Astrocyte (in vitro differentiated cells and primary cell): ENCODE data around the gene GYS1. TPM values are rescaled to one million over a fixed set of nuclear protein-coding genes. Genes with fewer than 3 reads are reported as not detected.

Experiments
- DNase-seq: peaks from one replicate; pipeline ENCODE4 v3.0.0-alpha.2; 2010; ENCODE audit warnings: low read depth
- FAIRE-seq: peaks from 2 replicates; lab custom pipeline; 2011; peaks lifted over from hg19 to GRCh38; lab: Jason Lieb, UNC
- H2AFZ ChIP-seq: 2 replicates; pipeline ENCODE4 v1.6.0; 2012; ENCODE audit warnings: low read depth, low read length, inconsistent platforms
- H3K27ac ChIP-seq: 2 replicates; pipeline ENCODE4 v1.5.1; 2011; ENCODE audit warnings: low read depth, low read length, inconsistent platforms
- H3K27me3 ChIP-seq: 2 replicates; pipeline ENCODE4 v1.6.0; 2011; ENCODE audit warnings: low read length, inconsistent platforms; ENCODE audit not compliant: insufficient read depth
- H3K36me3 ChIP-seq: 2 replicates; pipeline ENCODE4 v1.5.1; 2011; ENCODE audit warnings: low read length, inconsistent platforms; ENCODE audit not compliant: insufficient read depth
- H3K4me1 ChIP-seq: 2 replicates; pipeline ENCODE4 v1.5.1; 2011; ENCODE audit warnings: low read length, inconsistent platforms; ENCODE audit not compliant: insufficient read depth
- H3K4me2 ChIP-seq: 2 replicates; pipeline ENCODE4 v1.6.0; 2012; ENCODE audit warnings: low read length, inconsistent platforms
- H3K4me3 ChIP-seq: 2 replicates; pipeline ENCODE4 v1.5.1; 2011; ENCODE audit warnings: low read depth, mild to moderate bottlenecking, low read length, inconsistent platforms; ENCODE audit not compliant: insufficient read depth
- H3K79me2 ChIP-seq: 2 replicates; pipeline ENCODE4 v1.6.0; 2012; ENCODE audit warnings: mild to moderate bottlenecking, low read length, inconsistent platforms; ENCODE audit not compliant: insufficient read depth
- H3K9ac ChIP-seq: 2 replicates; pipeline ENCODE4 v1.6.0; 2012; ENCODE audit warnings: mild to moderate bottlenecking, low read length, inconsistent platforms
- H3K9me3 ChIP-seq: 2 replicates; pipeline ENCODE4 v1.5.1; 2012; ENCODE audit warnings: low read depth, mild to moderate bottlenecking, low read length, inconsistent platforms; ENCODE audit not compliant: insufficient read depth
- H4K20me1 ChIP-seq: 2 replicates; pipeline ENCODE4 v1.6.0; 2012; ENCODE audit warnings: low read length, inconsistent platforms; ENCODE audit not compliant: insufficient read depth
- H3K27ac Mint-ChIP-seq: one replicate; pipeline ENCODE4 v1.8.0; 2021; ENCODE audit warnings: mild to moderate bottlenecking, mixed read lengths; ENCODE audit not compliant: unreplicated experiment
- H3K27me3 Mint-ChIP-seq: one replicate; pipeline ENCODE4 v1.8.0; 2021; ENCODE audit warnings: low read depth, mixed read lengths; ENCODE audit not compliant: unreplicated experiment
- H3K36me3 Mint-ChIP-seq: one replicate; pipeline ENCODE4 v1.8.0; 2021; ENCODE audit warnings: low read depth, mixed read lengths; ENCODE audit not compliant: unreplicated experiment
- H3K4me1 Mint-ChIP-seq: one replicate; pipeline ENCODE4 v1.8.0; 2021; ENCODE audit warnings: low read depth, mixed read lengths; ENCODE audit not compliant: unreplicated experiment
- H3K4me3 Mint-ChIP-seq: one replicate; pipeline ENCODE4 v1.8.0; 2021; ENCODE audit warnings: mild to moderate bottlenecking, moderate library complexity, mixed read lengths; ENCODE audit not compliant: unreplicated experiment
- H3K9me3 Mint-ChIP-seq: one replicate; pipeline ENCODE4 v1.8.0; 2021; ENCODE audit warnings: mild to moderate bottlenecking, mixed read lengths; ENCODE audit not compliant: unreplicated experiment
- EZH2 ChIP-seq: IDR thresholded peaks from 2 replicates; pipeline ENCODE4 v1.6.1; 2012; ENCODE audit warnings: mild to moderate bottlenecking, low read length, inconsistent platforms; ENCODE audit not compliant: insufficient read depth
- total RNA-seq: library from RNA; stranded (reverse); gene quantifications from 2 replicates; pipeline ENCODE4 v1.2.1, GENCODE V29; 2021
- TF ChIP-seq, protein P1 (sequence below): IDR thresholded peaks from 2 replicates; pipeline ENCODE4 v1.5.1; 2011; ENCODE audit warnings: low read depth, mild to moderate bottlenecking, inconsistent platforms, low read length, moderate library complexity; ENCODE audit not compliant: insufficient read depth

Gene GYS1
- total RNA-seq, 1 donor from 2014 or later = 86.0 TPM

DNA sequence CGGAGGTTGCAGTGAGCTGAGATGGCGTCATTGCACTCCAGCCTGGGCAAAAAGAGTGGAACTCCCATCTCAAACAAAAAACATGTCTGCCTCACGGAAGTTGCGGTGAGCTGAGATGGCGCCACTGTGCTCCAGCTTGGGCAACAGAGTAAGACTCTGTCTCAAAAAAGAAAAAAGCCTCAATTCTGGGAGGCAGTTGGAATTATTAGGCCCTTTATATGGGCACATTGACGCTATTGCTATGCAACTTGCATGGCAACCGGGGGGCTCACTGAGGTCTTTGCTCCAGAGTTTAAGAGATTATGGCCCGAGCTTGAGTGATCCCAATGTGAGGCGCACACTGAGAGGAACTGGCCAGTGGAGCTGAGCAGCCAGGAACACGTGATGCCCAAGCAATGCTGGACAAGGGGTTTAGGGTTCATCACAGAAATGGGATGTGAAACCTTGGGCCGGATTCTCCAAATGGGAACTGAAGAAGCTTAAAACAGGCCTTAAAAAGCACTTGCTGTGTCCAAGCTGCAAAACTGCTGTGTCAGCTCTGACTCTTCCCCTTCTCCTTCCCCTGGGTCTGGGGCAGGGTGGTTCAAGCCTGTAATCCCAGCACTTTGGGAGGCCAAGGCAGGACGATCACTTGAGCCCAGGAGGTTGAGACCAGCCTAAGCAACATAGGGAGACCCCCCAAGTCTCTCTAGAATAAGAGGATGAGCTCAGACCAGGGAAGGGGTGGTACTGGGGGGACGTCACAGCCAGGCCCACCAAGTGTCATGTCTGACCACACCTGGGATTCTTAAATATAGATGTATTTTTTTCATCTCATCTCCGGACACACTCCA lies 25.5 kb downstream of the GYS1 start:
- H3K36me3 Mint-ChIP-seq = peaks cover 29% of the 10 kb centered on the region
- Histone ChIP-seq H3K4me2 (peak overlapping the region; percentile 90), H3K4me3 (no peak overlapping the region), H4K20me1 (peaks cover 52% of the 10 kb centered on the region), H3K27me3 (no peaks in the 10 kb centered on the region), H3K9ac (peak overlapping the region; percentile 93), H3K36me3 (peaks cover 11% of the 10 kb centered on the region), H2AFZ (no peak overlapping the region), H3K79me2 (peaks cover 20% of the 10 kb centered on the region), H3K27ac (no peak overlapping the region), H3K9me3 (no peaks in the 10 kb centered on the region), H3K4me1 (peaks cover 31% of the 10 kb centered on the region)
- H3K27ac Mint-ChIP-seq = peak overlapping the region; percentile 85
- H3K27me3 Mint-ChIP-seq = no peaks in the 10 kb centered on the region
- no peak for FAIRE-seq
- no peaks in the 10 kb centered on the region for H3K9me3 Mint-ChIP-seq
- peak; percentile 42 for DNase-seq
- peaks cover 29% of the 10 kb centered on the region for H3K4me1 Mint-ChIP-seq
- no peak for TF ChIP-seq EZH2
- TF ChIP-seq, protein P1, sequence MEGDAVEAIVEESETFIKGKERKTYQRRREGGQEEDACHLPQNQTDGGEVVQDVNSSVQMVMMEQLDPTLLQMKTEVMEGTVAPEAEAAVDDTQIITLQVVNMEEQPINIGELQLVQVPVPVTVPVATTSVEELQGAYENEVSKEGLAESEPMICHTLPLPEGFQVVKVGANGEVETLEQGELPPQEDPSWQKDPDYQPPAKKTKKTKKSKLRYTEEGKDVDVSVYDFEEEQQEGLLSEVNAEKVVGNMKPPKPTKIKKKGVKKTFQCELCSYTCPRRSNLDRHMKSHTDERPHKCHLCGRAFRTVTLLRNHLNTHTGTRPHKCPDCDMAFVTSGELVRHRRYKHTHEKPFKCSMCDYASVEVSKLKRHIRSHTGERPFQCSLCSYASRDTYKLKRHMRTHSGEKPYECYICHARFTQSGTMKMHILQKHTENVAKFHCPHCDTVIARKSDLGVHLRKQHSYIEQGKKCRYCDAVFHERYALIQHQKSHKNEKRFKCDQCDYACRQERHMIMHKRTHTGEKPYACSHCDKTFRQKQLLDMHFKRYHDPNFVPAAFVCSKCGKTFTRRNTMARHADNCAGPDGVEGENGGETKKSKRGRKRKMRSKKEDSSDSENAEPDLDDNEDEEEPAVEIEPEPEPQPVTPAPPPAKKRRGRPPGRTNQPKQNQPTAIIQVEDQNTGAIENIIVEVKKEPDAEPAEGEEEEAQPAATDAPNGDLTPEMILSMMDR = no peak
- peak overlapping the region; percentile 99 for H3K4me3 Mint-ChIP-seq

DNA sequence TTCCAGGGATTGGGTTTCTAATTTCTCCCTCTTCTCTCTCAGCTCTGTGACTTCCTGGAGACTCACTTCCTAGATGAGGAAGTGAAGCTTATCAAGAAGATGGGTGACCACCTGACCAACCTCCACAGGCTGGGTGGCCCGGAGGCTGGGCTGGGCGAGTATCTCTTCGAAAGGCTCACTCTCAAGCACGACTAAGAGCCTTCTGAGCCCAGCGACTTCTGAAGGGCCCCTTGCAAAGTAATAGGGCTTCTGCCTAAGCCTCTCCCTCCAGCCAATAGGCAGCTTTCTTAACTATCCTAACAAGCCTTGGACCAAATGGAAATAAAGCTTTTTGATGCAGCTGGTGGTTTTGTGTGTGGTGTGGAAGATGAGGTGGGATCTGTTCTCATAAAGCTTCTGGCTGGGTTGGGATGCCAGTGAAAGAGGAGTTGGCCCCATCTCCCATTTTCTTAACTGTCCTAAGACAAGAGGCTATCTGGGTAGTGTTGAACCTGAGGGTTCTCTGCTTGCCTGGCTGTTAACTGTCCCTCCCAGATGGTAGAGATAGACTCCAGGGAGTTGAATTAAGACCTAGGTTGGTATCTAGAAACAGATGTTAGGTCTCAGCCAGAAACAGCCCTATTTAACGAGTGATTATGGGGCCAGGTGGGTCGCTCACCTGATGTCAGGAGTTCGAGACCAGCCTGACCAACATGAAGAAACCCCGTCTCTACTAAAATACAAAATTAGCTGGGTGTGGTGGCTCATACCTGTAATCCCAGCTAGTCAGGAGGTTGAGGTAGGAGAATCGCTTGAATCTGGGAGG lies 26.4 kb downstream of the GYS1 start:
- Histone ChIP-seq H3K4me2 (peak overlapping the region; percentile 90), H3K4me1 (peaks cover 39% of the 10 kb centered on the region), H3K79me2 (peaks cover 20% of the 10 kb centered on the region), H3K9ac (peak overlapping the region; percentile 93), H3K4me3 (peak overlapping the region; percentile 82), H4K20me1 (peaks cover 52% of the 10 kb centered on the region), H2AFZ (no peak overlapping the region), H3K9me3 (no peaks in the 10 kb centered on the region), H3K27me3 (no peaks in the 10 kb centered on the region), H3K36me3 (peaks cover 11% of the 10 kb centered on the region), H3K27ac (peak overlapping the region; percentile 75)
- Mint-ChIP-seq H3K4me3 (peak overlapping the region; percentile 99), H3K27me3 (no peaks in the 10 kb centered on the region), H3K4me1 (peaks cover 32% of the 10 kb centered on the region), H3K27ac (peak overlapping the region; percentile 99), H3K9me3 (no peaks in the 10 kb centered on the region), H3K36me3 (peaks cover 30% of the 10 kb centered on the region)
- DNase-seq = no peak
- FAIRE-seq = no peak
- no peak for TF ChIP-seq EZH2
- TF ChIP-seq, protein P1 = no peak
